Measurements from ENCODE around the gene ABHD15.

- TF ChIP-seq EP300 (IDR thresholded peaks at IDR 0.05; ENCODE audit: borderline replicate concordance) = no peak
- no peak for TF ChIP-seq REST (IDR thresholded peaks at IDR 0.05; ENCODE audit: low read depth)
- TF ChIP-seq USF1 (IDR thresholded peaks at IDR 0.05) = no peak
- no peak for TF ChIP-seq ZBTB7A (IDR thresholded peaks at IDR 0.05; ENCODE audit: low read depth)
- no peak for TF ChIP-seq TAF1 (IDR thresholded peaks at IDR 0.05; ENCODE audit: low read depth)
- TF ChIP-seq FOXM1 (IDR thresholded peaks at IDR 0.05; ENCODE audit: borderline replicate concordance, low read depth) = no peak
- TF ChIP-seq, protein P1, sequence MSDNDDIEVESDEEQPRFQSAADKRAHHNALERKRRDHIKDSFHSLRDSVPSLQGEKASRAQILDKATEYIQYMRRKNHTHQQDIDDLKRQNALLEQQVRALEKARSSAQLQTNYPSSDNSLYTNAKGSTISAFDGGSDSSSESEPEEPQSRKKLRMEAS (IDR thresholded peaks at IDR 0.05) = no peak
- no peak for TF ChIP-seq TCF12 (IDR thresholded peaks at IDR 0.05; ENCODE audit: low read depth)
- TF ChIP-seq CEBPB (IDR thresholded peaks at IDR 0.05) = no peak
- TF ChIP-seq CREB1 (IDR thresholded peaks at IDR 0.05; ENCODE audit: low read depth) = no peak
- no peak for TF ChIP-seq YY1 (IDR thresholded peaks at IDR 0.05; ENCODE audit: low read depth)
- no peak for TF ChIP-seq EGR1 (IDR thresholded peaks at IDR 0.05)
- no peak for TF ChIP-seq RAD21 (IDR thresholded peaks at IDR 0.05; ENCODE audit: low read depth)
Observed at GRCh38 chr17:29557739-29558116, 9.1 kb downstream of the ABHD15 start.
